GM21737 (cell line): ENCODE results near the gene PTPRJ.
"Not testable (repeated sequence)": the region's sequence is repeated elsewhere in the genome, so short reads cannot be mapped to it uniquely, and the experiment has no call there.

ENCODE experiments used
- ATAC-seq: cut with Tn5 transposase; IDR thresholded peaks from one replicate; pipeline ENCODE4 v1.9.1; 2021; ENCODE audit warnings: mild to moderate bottlenecking, moderate library complexity; ENCODE audit not compliant: unreplicated experiment

The PTPRJ gene

DNA sequence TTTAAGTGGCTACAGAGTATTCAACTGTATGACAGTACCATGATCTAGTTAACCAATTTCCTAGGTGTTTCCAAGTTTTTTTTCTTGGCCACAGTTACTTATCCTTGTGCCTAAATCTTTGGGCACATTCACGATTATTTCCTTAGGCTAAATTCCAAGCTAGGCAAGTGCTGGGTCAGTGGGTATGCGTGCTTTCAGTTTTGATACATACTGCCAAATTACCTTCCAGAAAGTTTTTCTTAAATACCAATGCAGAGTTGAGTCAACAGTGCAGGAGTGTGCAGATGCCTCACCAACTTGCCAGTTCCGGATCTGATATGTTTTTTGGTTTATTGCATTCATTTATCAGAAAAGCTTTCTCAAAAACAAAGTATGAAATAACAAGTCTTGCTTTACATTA, 168.4 kb downstream of the PTPRJ start:
- no peak for ATAC-seq

DNA sequence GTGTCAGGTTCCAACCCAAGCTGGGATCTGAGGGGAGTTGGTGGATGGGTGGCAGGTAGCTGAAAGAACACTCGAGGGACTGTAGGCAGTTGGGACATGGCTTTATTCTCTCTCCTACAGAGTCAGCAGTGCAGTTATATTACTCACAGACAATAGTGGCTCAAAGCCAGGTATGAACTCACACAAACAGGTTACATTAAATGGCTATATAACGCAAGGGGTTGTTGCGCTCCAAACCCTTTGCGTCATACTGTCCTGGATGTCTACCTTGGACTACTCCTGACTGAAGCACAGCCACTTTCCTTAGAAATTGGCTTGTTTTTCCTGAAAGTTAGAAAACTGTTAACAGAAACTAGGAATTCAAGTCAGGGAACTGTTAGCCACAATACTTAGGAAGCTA, 169.9 kb downstream of the PTPRJ start:
- ATAC-seq: no peak

DNA sequence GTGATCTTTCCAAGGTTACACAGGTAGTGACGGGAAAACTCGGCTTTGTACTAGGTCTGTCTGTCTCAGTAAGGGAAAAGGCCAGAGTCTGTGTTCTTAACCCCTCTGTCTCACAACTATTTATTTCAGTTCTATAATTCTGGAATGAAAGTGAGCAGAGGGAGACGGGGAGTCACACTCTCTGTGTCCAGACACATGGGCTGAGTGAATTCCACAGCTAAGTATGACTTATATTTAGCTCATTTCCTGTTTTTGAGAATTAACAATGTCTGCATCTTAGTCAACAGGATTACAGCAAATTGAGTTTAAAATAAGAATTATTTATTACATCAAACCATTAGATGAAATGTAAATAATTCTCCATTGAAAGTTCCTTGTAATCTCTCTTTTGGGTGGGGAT, 173.8 kb downstream of the PTPRJ start:
- no peak for ATAC-seq

DNA sequence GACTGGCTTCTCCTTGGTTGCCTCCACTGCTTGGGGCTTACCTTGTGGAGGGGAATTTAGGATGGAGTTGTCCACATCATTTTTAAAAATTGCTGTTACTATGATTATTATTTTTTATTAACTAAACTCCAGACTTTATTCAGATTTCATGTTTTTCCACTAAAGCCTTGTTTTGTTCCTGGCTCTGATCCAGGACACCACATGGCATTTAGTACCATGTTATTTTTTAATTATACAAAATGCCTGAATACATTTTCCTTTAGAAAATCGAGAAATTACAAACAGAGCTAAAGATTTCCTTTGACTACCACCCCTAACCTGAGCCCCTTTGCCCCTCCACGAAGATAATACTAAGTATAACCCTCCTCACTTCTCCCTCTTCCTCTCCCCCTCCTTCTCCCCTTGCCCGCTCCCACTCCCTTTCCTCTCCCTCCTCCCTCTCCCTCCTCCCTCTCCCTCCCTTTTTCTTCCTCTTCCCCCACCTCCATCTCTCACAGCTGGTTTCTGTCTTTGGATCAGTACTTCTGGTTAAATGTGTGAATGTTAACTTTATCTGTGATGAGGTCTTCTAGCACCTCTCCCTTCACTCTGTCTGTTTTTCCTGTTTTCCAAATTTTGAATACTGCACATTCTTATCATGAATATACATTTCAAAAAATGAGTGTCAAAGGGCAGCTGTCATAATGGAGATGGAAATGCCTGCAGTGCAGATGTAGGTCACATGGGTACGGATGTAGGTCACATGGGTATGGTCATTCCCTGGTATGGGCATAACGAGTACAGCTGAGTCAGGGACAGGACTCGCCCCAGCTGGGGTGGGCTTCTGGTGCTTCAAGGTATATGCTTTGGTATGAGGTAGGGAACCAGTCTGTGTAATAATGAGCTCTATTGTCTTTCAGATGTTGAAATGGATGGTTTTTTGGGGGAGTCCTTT, 181.9 kb downstream of the PTPRJ start:
- ATAC-seq: no peak

DNA sequence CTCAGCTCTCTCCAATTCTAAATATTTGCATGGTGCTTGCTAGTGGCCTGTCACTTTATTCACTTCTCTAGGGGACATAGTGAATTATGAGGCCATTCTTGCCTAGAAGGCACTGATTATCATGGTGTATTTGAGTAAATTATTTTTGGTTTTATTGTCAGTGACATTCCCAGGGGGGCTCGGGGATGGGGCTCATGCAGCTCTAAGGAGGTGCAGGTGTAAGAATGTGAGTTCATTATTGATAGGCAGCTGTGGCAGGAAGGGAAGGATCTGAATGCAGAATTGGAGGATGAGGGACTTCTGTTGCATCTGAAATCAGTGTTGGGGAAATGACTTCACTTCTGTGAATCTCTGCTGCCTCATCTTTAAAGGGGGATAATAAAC, 182.5 kb downstream of the PTPRJ start:
- ATAC-seq: no peak

DNA sequence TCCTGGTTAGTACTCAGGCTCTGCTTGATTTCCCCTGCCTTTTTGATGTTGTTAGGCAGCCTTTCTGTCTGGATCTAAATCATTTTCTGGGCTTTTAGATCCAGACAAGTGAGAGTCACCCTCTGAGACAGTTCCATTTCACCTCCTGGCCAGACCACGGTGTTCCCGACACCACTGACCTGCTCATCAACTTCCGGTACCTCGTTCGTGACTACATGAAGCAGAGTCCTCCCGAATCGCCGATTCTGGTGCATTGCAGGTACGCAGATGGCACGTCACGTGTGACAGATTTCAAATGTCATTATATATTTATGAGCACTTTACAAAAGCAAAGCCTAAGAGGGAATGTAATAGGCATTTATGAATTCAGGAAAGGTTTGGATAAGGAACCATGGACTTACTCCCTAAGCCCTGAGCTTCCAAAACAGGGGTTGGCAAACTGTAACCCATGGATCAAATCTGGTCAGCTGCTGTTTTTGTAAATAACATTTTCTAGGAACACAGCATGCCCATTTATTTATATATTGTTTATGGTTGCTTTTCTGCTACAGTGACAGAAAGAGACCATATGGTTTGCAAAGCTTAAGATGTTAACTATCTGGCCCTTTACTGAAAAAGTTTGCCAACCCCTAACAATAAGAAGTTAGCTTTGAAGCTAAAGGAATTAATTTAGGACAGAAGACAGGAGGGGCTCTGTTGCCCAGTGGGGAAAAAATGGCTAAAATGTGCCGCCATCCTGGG, 183.2 kb downstream of the PTPRJ start:
- ATAC-seq: no peak

DNA sequence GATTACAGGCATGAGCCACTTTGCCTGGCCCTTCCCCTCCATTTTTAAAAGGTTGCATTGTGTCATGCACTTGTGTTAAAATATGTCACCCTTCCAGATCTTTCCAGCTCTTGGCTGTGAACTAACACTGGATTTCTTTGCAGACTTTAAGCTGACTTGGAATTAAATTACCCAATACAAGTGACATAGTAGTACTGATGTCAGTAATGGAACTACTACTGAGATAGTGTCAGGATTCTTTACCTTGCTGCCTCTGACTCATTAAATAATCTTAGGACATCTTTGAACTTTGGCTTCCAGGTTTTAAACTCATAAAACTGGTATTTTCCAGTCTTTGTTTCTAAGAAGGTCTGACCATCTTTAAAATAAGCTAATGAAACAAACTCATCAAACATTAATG, 184.5 kb downstream of the PTPRJ start:
- ATAC-seq: no peak

DNA sequence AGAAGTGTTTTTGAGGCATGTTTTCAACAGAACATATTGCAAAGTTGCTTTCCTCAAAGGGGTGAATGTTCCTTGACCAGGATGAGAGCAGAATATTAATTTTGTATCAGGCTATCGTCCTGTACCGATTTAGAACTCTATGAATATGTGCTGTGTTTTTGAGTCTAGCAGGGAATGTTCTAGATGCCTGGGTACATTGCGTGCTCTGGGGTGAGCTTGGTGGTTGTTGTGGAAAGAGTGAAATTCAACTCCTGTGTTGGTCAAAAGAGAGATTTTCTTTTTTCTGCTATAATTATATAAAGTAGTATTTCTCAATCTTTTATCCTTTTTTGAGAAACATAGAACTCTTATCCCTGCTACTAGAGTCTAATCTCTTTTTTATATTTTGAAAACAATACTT, 185.1 kb downstream of the PTPRJ start:
- no peak for ATAC-seq

DNA sequence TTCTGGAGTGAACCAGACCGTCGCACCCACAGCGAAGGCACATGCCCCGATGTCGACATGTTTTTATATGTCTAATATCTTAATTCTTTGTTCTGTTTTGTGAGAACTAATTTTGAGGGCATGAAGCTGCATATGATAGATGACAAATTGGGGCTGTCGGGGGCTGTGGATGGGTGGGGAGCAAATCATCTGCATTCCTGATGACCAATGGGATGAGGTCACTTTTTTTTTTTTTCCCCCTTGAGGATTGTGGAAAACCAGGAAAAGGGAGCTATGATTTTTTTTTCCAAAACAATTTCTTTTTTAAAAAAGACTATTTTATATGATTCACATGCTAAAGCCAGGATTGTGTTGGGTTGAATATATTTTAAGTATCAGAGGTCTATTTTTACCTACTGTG, 187.0 kb downstream of the PTPRJ start:
- no peak for ATAC-seq

DNA sequence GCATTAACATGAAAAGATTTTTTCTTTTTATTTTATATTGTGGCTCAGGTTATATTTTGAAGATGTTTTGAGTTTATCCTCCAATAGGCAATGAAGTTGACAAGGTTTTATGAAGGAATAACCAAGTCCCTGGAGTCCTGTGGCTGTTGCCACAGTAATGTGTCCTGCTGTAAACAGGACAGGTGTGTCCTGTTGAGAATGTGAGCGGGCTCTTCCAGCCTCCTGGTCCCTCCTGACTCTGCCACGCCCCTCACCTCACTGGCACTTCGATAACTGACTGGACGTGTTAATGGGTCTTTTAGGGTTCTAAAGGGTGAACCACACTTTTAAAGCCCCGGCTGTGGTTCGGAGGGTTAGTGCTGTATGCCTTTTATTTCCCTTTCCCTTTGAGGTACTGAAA, 188.5 kb downstream of the PTPRJ start:
- no peak for ATAC-seq

DNA sequence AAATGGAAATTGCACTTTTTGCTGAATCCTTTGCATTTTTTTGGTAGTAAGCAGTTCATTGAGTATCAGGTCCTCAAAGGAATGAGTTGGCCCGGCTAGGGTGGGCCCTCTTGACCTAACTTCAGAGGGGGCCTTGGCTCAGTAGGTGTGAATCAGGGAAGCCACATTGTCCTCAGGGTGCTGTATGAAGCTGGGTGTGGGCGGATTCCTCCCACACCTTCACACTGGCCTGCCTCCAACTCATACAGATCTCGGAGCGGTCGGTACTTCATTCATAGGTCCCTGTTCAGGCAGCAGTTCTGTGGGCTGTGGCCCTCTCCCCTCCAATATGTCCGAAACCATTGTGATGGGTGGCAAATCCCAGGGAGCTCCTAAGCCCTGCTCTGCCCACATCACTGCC, 188.9 kb downstream of the PTPRJ start:
- ATAC-seq: no peak

DNA sequence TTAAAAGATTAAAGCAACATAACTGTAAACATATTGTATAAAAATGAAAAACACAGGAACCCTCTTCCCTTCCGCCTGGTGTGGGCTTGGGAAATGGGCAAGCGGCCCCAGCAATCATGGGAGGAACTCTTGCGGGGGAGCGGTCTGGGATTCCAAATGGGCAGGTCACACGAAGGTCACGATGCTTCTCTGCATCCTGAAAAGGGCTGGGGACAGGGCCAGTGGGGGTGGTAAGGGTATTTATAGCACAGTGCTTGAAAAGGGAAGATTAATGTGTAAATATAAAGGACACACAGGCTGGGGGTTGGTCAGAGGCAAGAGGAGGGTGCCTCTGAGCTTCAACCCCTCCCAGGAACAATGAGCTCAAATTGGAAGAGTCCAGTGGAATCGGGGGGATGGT, 189.4 kb downstream of the PTPRJ start:
- ATAC-seq: no peak

DNA sequence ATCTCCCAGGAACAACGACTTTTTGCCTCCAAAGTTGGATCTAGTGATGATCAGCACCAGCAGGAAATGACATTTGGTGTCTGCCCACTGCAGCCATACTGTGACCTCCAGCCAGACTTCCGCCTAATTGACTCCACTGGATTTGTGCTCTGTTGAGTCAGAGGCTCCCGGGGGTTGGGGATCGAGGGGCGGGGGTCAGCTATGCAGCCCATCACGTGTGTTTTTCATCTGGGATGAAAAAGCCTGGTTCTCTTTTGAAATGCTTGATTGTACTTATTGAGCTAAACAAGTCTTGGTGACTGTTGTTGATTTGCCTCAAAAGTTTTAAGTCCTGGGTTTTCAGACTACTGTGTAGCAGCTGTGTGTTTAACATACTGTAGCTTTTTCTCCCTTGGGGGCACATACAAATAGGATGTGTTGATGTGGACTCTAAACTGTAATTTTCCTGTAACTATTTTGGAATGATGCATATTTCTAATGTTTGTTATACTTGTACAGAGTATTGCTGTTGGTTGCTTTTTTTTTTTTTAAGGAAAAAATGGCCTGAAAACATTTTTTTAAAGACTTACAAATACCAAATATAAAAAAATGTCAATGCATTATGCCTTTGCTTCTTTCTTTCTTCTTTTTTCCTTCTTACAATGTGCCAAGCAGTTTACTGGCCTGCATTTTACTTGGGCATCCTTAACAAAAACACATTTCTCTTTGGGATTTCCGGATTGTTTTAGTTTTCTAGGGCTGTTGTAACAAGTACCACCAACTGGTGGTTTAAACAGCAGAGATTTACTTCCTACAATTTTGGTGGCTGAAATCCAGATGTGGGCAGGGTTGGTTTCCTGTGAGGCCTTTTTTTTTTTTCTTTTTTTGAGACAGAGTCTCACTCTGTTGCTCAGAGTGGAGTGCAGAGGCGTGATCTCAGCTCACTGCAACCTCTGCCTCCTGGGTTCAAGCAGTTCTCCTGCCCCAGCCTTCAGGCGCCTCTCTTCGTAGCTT, 190.2 kb downstream of the PTPRJ start:
- no peak for ATAC-seq

DNA sequence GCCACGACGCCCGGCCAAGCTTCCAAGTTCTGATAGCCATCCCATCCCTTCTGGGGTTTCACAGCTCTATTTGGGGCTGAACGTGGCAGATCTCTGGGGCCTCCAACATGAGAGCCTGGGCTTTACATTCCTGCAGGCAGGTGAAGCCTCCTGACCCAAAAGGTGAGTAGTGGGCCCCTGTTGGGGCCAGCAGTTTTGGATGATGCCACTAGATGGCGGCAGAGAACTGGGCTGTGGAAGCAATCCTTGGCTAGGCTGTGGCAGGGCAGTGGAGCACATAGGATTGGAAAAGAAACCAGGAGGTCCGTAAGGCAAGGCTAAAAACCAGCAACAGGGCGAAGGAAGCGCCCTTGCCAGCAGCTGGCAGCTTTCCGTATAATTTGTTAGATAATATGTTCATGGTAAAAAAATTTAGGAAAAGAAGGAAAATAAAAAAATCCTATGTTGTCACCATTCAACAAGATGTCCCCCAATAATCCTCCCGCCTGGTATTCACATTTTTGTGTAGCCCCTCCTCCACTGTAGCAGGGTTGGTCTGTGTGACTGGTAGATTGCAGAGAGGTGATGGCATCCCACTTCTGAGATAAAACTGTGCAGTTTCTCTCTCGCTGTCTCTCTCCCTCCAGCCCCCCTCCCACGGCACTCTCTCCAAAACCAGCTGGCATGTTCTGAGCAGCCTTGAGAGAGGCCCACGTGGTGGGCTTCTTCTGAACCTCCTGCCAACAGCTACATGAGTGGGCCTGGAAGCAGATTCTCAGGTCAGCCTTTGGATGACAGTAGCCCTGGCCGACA, 192.7 kb downstream of the PTPRJ start:
- peak; percentile 76 for ATAC-seq

DNA sequence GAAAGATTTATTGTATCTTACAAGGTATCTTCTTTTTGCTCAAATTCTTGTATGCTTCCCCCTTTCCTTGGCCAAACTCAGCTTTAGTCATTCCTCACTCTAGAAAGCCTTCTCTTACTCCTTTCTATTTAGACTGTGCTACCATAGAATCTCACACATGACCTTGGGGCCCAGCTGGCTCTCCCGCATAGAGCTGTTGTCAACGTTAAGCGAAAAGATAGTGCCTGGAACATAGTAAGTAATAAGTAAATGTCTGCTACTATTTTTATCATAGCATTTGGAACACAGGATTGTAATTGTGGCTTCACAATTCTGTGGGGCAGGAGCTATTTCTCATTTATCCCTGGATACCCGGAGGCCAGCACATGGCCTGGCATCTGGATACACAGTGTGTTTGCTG, 197.3 kb downstream of the PTPRJ start:
- ATAC-seq: no peak

DNA sequence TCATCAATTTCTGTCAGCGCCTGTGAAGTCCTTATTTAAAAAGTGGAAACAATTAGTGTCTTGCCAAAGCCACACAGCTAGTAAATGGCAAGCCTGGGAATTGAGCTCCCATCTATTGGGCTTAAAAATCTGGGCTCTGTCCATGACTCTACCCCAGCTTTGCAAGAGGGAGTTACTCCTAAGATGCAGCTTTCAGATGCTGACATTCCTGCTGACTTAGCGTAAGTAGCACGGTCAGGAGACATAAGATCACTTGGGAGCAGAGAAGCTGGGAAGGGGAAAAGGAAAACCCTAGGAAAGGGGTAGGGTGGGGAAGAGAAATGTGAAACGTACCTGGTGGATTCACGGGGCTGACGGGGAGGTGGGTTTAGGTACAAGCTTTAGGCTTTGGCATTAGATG, 200.3 kb downstream of the PTPRJ start:
- ATAC-seq: no peak

DNA sequence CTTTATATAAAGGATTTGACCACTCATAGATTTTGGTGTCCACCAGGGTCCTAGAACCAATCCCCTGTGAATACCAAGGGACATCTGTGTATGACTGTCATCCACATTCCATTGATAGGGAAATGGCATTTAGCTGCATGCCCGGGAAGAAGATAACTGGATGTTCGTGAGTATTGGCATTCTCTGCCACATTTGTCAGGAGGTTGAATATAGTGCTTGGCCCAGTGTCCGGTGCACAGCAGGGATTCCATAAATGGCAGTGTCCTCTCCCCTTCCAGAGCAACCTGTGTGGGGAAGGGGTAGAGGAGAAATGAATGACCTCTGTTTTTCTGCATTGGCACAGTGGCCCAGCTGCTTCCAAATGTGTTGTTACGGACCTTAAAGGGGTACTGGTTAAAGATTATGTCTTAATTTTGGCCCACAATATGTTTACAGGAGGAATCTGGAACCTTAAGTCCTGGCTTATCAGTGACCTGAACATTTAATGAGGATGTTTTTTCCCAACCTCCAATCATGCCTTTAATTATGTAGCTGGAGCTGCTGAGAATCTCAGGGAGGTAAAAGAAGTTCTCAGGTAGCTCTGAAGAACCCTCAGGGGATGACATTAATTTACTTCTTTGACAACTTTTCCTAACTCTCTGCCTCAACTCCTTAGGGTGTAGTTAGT, 202.6 kb downstream of the PTPRJ start:
- no peak for ATAC-seq

DNA sequence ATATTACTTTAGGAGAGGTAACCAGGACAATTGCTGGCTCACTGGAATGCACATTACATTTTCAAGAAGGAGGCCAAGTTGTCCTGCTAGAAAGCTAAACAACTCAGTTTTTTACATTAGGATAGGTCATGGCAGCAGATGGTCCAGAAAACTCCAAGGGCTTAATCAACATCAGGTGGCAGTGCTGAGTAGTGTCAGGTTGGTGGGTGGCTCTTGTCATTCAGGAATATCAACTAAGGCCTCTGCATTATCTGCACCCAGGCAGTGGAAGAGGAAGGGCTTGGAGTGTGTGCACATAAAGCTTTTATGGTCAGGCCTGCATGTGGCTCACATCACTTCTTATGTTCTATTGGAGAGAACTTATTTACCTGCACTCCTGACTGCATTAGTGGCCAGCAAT, 204.1 kb downstream of the PTPRJ start:
- no peak for ATAC-seq

DNA sequence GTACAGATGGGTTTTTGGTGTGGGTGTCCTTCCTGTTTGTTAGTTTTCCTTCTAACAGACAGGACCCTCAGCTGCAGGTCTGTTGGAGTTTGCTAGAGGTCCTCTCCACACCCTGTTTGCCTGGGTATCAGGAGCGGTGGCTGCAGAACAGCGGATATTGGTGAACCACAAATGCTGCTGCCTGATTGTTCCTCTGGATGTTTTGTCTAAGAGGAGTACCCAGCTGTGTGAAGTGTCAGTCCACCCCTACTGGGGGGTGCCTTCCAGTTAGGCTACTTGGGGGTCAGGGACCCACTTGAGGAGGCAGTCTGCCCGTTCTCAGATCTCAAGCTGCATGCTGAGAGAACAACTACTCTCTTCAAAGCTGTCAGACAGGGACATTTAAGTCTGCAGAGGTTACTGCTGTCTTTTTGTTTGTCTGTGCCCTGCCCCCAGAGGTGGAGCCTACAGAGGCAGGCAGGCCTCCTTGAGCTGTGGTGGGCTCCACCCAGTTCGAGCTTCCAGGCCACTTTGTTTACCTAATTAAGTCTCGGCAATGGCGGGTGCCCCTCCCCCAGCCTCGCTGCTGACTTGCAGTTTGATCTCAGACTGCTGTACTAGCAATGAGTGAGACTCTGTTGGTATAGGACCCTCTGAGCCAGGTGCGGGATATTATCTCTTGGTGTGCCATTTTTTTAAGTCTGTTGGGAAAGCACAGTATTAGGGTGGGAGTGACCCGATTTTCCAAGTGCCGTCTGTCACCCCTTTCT, 210.7 kb downstream of the PTPRJ start:
- ATAC-seq: not testable (repeated sequence)
